GM10847 (cell line): ENCODE data around the gene FZD7.

Source experiments
- POLR2A ChIP-seq: IDR thresholded peaks from 2 replicates; pipeline ENCODE4 v1.6.1; 2011; ENCODE audit not compliant: insufficient read length; ENCODE audit errors: extremely low read depth

FZD7 gene

GRCh38 chr2:202044777-202045176, 11.1 kb downstream of the FZD7 start:
- no peak for TF ChIP-seq POLR2A

GRCh38 chr2:202046572-202046971, 12.9 kb downstream of the FZD7 start:
- TF ChIP-seq POLR2A, result no peak

- no peak for TF ChIP-seq POLR2A
Measured at GRCh38 chr2:202049092-202049728, 15.6 kb downstream of the FZD7 start.

- TF ChIP-seq POLR2A, result no peak
Measured at GRCh38 chr2:202049840-202050239, 16.2 kb downstream of the FZD7 start.

GRCh38 chr2:202050652-202051051, 17.0 kb downstream of the FZD7 start:
- no peak for TF ChIP-seq POLR2A

GRCh38 chr2:202051499-202052161, 18.0 kb downstream of the FZD7 start:
- TF ChIP-seq POLR2A, result no peak

- TF ChIP-seq POLR2A, result no peak
Measured at GRCh38 chr2:202052235-202052634, 18.6 kb downstream of the FZD7 start.

GRCh38 chr2:202054679-202055078, 21.0 kb downstream of the FZD7 start:
- TF ChIP-seq POLR2A, result no peak

- no peak for TF ChIP-seq POLR2A
Measured at GRCh38 chr2:202056611-202057010, 23.0 kb downstream of the FZD7 start.

GRCh38 chr2:202060218-202060617, 26.6 kb downstream of the FZD7 start:
- no peak for TF ChIP-seq POLR2A

GRCh38 chr2:202061695-202062094, 28.0 kb downstream of the FZD7 start:
- TF ChIP-seq POLR2A, result no peak

- TF ChIP-seq POLR2A, result no peak
Measured at GRCh38 chr2:202064171-202064880, 30.7 kb downstream of the FZD7 start.

- no peak for TF ChIP-seq POLR2A
Measured at GRCh38 chr2:202064881-202065230, 31.2 kb downstream of the FZD7 start.

- no peak for TF ChIP-seq POLR2A
Measured at GRCh38 chr2:202065876-202066275, 32.2 kb downstream of the FZD7 start.

- no peak for TF ChIP-seq POLR2A
Measured at GRCh38 chr2:202066875-202067274, 33.2 kb downstream of the FZD7 start.

- no peak for TF ChIP-seq POLR2A
Measured at GRCh38 chr2:202067589-202067988, 33.9 kb downstream of the FZD7 start.
